GM19463 (cell line): ENCODE measurements around the gene RNGTT.
"Not testable (repeated sequence)": the region's sequence is repeated elsewhere in the genome, so short reads cannot be mapped to it uniquely, and the experiment has no call there.

Experiments
- ATAC-seq: cut with Tn5 transposase; IDR thresholded peaks from one replicate; pipeline ENCODE4 v1.9.1; 2021; ENCODE audit warnings: mild to moderate bottlenecking, moderate library complexity; ENCODE audit not compliant: unreplicated experiment

Gene RNGTT

GRCh38 chr6:88869263-88870020, 94.0 kb downstream of the RNGTT start:
- ATAC-seq = no peak

- no peak for ATAC-seq
Measured at GRCh38 chr6:88867841-88868731, 95.3 kb downstream of the RNGTT start.

GRCh38 chr6:88866856-88867255, 96.6 kb downstream of the RNGTT start:
- no peak for ATAC-seq

- ATAC-seq = no peak
Measured at GRCh38 chr6:88865275-88865674, 98.1 kb downstream of the RNGTT start.

GRCh38 chr6:88864359-88865054, 98.9 kb downstream of the RNGTT start:
- ATAC-seq = no peak

GRCh38 chr6:88860310-88860709, 103.1 kb downstream of the RNGTT start:
- no peak for ATAC-seq

- no peak for ATAC-seq
Measured at GRCh38 chr6:88858455-88858854, 105.0 kb downstream of the RNGTT start.

- ATAC-seq = no peak
Measured at GRCh38 chr6:88856566-88856965, 106.9 kb downstream of the RNGTT start.

GRCh38 chr6:88855541-88856147, 107.8 kb downstream of the RNGTT start:
- no peak for ATAC-seq

- ATAC-seq = no peak
Measured at GRCh38 chr6:88852775-88853174, 110.6 kb downstream of the RNGTT start.

GRCh38 chr6:88852000-88852399, 111.4 kb downstream of the RNGTT start:
- no peak for ATAC-seq

- ATAC-seq = no peak
Measured at GRCh38 chr6:88848870-88849269, 114.5 kb downstream of the RNGTT start.

- no peak for ATAC-seq
Measured at GRCh38 chr6:88843040-88843439, 120.4 kb downstream of the RNGTT start.

GRCh38 chr6:88842320-88842719, 121.1 kb downstream of the RNGTT start:
- ATAC-seq = no peak

- no peak for ATAC-seq
Measured at GRCh38 chr6:88840796-88841539, 122.5 kb downstream of the RNGTT start.

GRCh38 chr6:88840289-88840688, 123.1 kb downstream of the RNGTT start:
- no peak for ATAC-seq

GRCh38 chr6:88839280-88839679, 124.1 kb downstream of the RNGTT start:
- ATAC-seq = no peak

- no peak for ATAC-seq
Measured at GRCh38 chr6:88835210-88835609, 128.2 kb downstream of the RNGTT start.

- ATAC-seq = not testable (repeated sequence)
Measured at GRCh38 chr6:88833071-88833470, 130.3 kb downstream of the RNGTT start.

GRCh38 chr6:88827599-88827998, 135.8 kb downstream of the RNGTT start:
- ATAC-seq = not testable (repeated sequence)
